Gastrocnemius medialis (tissue), 4 donors: Measurements from ENCODE around the gene OXNAD1. TPM values are rescaled to one million over a fixed set of nuclear protein-coding genes. Genes with fewer than 3 reads are reported as not detected.
A peak's percentile ranks its signal among the peaks of the same experiment; 100 is the strongest.

Experiments used
- ATAC-seq, 2 donors: fragments of 150-250 bp; one replicate each; pipeline ENCODE4 v1.9.1; 2016
- DNase-seq, 2 donors: peaks; one replicate each; pipeline ENCODE4 v3.0.0-alpha.2; 2019
- H3K27ac ChIP-seq, 4 donors: fragments of 200-600 bp; sonication (generic); 1 replicate in 1 of 4; 2 replicates in 3 of 4; pipeline ENCODE4 v1.5.1; 2016 to 2018; ENCODE audit warnings: mild to moderate bottlenecking in 2 of 4, moderate library complexity in 1 of 4
- H3K27me3 ChIP-seq, 3 donors: fragments of 200-600 bp; sonication (generic) in 2 of 3; 1 replicate in 1 of 3; 2 replicates in 2 of 3; pipeline versions ENCODE4 v1.5.1 to v1.6.0; 2016 to 2019; ENCODE audit warnings: mild to moderate bottlenecking in 1 of 3, moderate library complexity in 1 of 3
- H3K36me3 ChIP-seq, 2 donors: fragments of 200-600 bp; sonication (generic) in 1 of 2; one replicate each; pipeline ENCODE4 v1.5.1; 2017 to 2018
- H3K4me1 ChIP-seq, 2 donors: fragments of 200-600 bp; sonication (generic) in 1 of 2; one replicate each; pipeline ENCODE4 v1.5.1; 2016 to 2017; ENCODE audit warnings: mild to moderate bottlenecking in 2 of 2
- H3K4me3 ChIP-seq, 4 donors: fragments of 200-600 bp; sonication (generic) in 3 of 4; 1 replicate in 1 of 4; 2 replicates in 3 of 4; pipeline ENCODE4 v1.5.1; 2016 to 2019; ENCODE audit warnings: mild to moderate bottlenecking in 2 of 4
- H3K9me3 ChIP-seq, 3 donors: fragments of 200-600 bp; sonication (generic) in 2 of 3; 1 replicate in 1 of 3; 2 replicates in 2 of 3; pipeline ENCODE4 v1.5.1; 2016 to 2019
- CTCF ChIP-seq, 5 experiments: fragments of 450-650 bp in 3 of 5; fragments of 200-600 bp in 2 of 5; sonication (generic) in 2 of 5; IDR thresholded peaks in 4 of 5; conservative IDR thresholded peaks in 1 of 5; 1 replicate in 4 of 5; 2 replicates in 1 of 5; pipeline ENCODE4 v1.5.1; 2016 to 2019; ENCODE audit warnings: antibody characterized with exemption in 5 of 5, mild to moderate bottlenecking in 3 of 5, moderate library complexity in 3 of 5
- POLR2A ChIP-seq, 2 donors: fragments of 450-650 bp; IDR thresholded peaks; one replicate each; pipeline ENCODE4 v1.6.1; 2017; ENCODE audit warnings: antibody characterized with exemption in 2 of 2, mild to moderate bottlenecking in 2 of 2, moderate library complexity in 2 of 2
- in situ Hi-C, 4 donors: fragments of 200-750 bp; cut with MboI; loops; one replicate each; pipeline versions ENCODE4 v1.15.0 to v1.8.0; 2017; ENCODE audit warnings: low sequenced_read_pairs in 4 of 4
- intact Hi-C: fragments of 100-400 bp; cut with DNase I; formaldehyde crosslinking; loops from one replicate; pipeline ENCODE4 v1.15.1; 2023; ENCODE audit warnings: low total_unique reads
- total RNA-seq, 4 donors: library from RNA; depleted of rRNA; stranded (reverse); fragments of >200 nt; gene quantifications; one replicate each; pipeline versions ENCODE4 v1.1.0 to v1.2.3, GENCODE V29; 2016

Gene OXNAD1
- total RNA-seq, 4 donors from 2014 or later: 12.3 to 28.6 (median 17.1) TPM

GRCh38 chr3:16319307-16319706, 54.3 kb downstream of the OXNAD1 start:
- in situ Hi-C loops: loop anchor here in 1 of 4 donors (10.0 kb wide), 1 partner anchor 55 kb away; no protein-coding TSS in a partner anchor
- H3K36me3 ChIP-seq: peaks cover 0 to 12% of the 10 kb centered on the region in 2 donors
- ATAC-seq (no peak), DNase-seq (no peak)
- no peak overlapping the region for H3K27ac ChIP-seq
- H3K9me3 ChIP-seq: no peaks in the 10 kb centered on the region
- peaks cover 3 to 4% of the 10 kb centered on the region in 2 donors for H3K4me1 ChIP-seq
- H3K27me3 ChIP-seq: no peaks in the 10 kb centered on the region
- no peak overlapping the region for H3K4me3 ChIP-seq
- intact Hi-C loops: no loop called here
- TF ChIP-seq CTCF (IDR thresholded peaks at IDR 0.05 in 4 of 5, conservative IDR thresholded peaks at IDR 0.05 in 1 of 5) (peak in 3 of 5 experiments; percentile 8 to 31 (median 27)), POLR2A (IDR thresholded peaks at IDR 0.05) (no peak)

GRCh38 chr3:16319723-16320122, 54.7 kb downstream of the OXNAD1 start:
- intact Hi-C loops (no loop called here), in situ Hi-C loops (loop anchor here in 1 of 4 donors (10.0 kb wide), 1 partner anchor 55 kb away; no protein-coding TSS in a partner anchor)
- ATAC-seq (no peak), DNase-seq (no peak)
- no peaks in the 10 kb centered on the region for H3K27me3 ChIP-seq
- no peaks in the 10 kb centered on the region for H3K9me3 ChIP-seq
- H3K27ac ChIP-seq: no peak overlapping the region
- TF ChIP-seq CTCF (IDR thresholded peaks at IDR 0.05 in 4 of 5, conservative IDR thresholded peaks at IDR 0.05 in 1 of 5) (no peak), POLR2A (IDR thresholded peaks at IDR 0.05) (no peak)
- no peak overlapping the region for H3K4me3 ChIP-seq
- H3K36me3 ChIP-seq: peaks cover 0 to 12% of the 10 kb centered on the region in 2 donors
- peaks cover 3 to 4% of the 10 kb centered on the region in 2 donors for H3K4me1 ChIP-seq

- DNase-seq: no peak
- Histone ChIP-seq H3K27me3 (no peaks in the 10 kb centered on the region), H3K36me3 (peaks cover 0 to 12% of the 10 kb centered on the region in 2 donors), H3K4me1 (peaks cover 3 to 4% of the 10 kb centered on the region in 2 donors), H3K4me3 (no peak overlapping the region), H3K27ac (no peak overlapping the region), H3K9me3 (no peaks in the 10 kb centered on the region)
- in situ Hi-C loops (no loop called here), intact Hi-C loops (no loop called here)
- TF ChIP-seq POLR2A (IDR thresholded peaks at IDR 0.05) (no peak), CTCF (IDR thresholded peaks at IDR 0.05 in 4 of 5, conservative IDR thresholded peaks at IDR 0.05 in 1 of 5) (no peak)
- ATAC-seq: no peak
Measured at GRCh38 chr3:16320711-16321110, 55.7 kb downstream of the OXNAD1 start.

GRCh38 chr3:16322189-16322588, 57.2 kb downstream of the OXNAD1 start:
- peaks cover 0 to 3% of the 10 kb centered on the region in 2 donors for H3K4me1 ChIP-seq
- no peaks in the 10 kb centered on the region for H3K9me3 ChIP-seq
- DNase-seq (no peak), ATAC-seq (no peak)
- H3K27ac ChIP-seq: no peak overlapping the region
- in situ Hi-C loops (no loop called here), intact Hi-C loops (no loop called here)
- no peak overlapping the region for H3K4me3 ChIP-seq
- no peak for TF ChIP-seq CTCF (IDR thresholded peaks at IDR 0.05 in 4 of 5, conservative IDR thresholded peaks at IDR 0.05 in 1 of 5)
- no peak for TF ChIP-seq POLR2A (IDR thresholded peaks at IDR 0.05)
- H3K36me3 ChIP-seq: peaks cover 0 to 17% of the 10 kb centered on the region in 2 donors
- H3K27me3 ChIP-seq: no peaks in the 10 kb centered on the region

- intact Hi-C loops (loop anchor here (1.0 kb wide), 1 partner anchor 9 kb away; no protein-coding TSS in a partner anchor), in situ Hi-C loops (no loop called here)
- no peak for DNase-seq
Measured at GRCh38 chr3:16323737-16324136, 58.7 kb downstream of the OXNAD1 start.

More at GRCh38 chr3:16323737-16324136, 58.7 kb downstream of the OXNAD1 start:
- TF ChIP-seq POLR2A (IDR thresholded peaks at IDR 0.05): no peak
- no peak for TF ChIP-seq CTCF (IDR thresholded peaks at IDR 0.05 in 4 of 5, conservative IDR thresholded peaks at IDR 0.05 in 1 of 5)
- Histone ChIP-seq H3K4me1 (peaks cover 3% of the 10 kb centered on the region in 2 donors), H3K27me3 (no peaks in the 10 kb centered on the region), H3K9me3 (no peaks in the 10 kb centered on the region), H3K36me3 (peaks cover 0 to 17% of the 10 kb centered on the region in 2 donors), H3K4me3 (no peak overlapping the region), H3K27ac (no peak overlapping the region)
- no peak for ATAC-seq
